Activated CD4-positive, alpha-beta T cell treated with anti-CD3 and anti-CD28 coated beads, Interleukin-2, amount 50 U/mL, for 4 hours (primary cell): Measurements from ENCODE around the gene SLC2A3.
"Not testable (repeated sequence)": the region's sequence is repeated elsewhere in the genome, so short reads cannot be mapped to it uniquely, and the experiment has no call there.

Source experiments
- DNase-seq, 2 experiments: peaks; one replicate each; pipeline ENCODE4 v3.0.0-alpha.2; 2020

SLC2A3 gene

DNA sequence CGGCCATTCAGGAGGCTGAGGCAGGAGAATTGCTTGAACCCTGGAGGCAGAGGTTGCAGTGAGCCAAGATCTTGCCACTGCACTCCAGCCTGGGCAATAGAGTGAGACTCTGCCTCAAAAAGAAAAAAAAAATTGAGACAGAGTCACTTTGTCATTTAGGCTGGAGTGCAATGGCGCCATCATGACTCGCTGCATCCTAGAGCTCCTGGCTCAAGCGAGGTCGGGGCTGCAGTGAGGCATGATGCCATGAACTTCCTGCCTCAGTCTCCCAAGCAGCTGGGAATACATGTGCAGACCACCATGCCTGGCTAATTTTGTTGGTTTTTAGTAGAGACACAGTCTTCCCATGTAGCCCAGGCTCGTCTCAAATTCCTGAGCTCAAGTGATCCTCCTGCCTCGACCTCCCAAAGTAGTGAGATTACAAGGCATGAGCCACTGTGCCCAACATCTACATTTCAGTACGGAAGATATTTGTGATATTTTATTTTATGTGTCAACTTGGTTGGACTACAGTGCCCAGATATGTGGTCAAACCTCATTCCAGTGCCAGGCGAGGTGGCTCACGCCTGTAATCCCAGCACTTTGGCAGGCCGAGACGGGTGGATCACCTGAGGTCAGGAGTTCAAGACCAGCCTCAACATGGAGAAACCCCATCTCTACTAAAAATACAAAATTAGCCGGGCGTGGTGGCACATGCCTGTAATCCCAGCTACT, 14.4 kb upstream of the SLC2A3 start:
- not testable (repeated sequence) for DNase-seq

DNA sequence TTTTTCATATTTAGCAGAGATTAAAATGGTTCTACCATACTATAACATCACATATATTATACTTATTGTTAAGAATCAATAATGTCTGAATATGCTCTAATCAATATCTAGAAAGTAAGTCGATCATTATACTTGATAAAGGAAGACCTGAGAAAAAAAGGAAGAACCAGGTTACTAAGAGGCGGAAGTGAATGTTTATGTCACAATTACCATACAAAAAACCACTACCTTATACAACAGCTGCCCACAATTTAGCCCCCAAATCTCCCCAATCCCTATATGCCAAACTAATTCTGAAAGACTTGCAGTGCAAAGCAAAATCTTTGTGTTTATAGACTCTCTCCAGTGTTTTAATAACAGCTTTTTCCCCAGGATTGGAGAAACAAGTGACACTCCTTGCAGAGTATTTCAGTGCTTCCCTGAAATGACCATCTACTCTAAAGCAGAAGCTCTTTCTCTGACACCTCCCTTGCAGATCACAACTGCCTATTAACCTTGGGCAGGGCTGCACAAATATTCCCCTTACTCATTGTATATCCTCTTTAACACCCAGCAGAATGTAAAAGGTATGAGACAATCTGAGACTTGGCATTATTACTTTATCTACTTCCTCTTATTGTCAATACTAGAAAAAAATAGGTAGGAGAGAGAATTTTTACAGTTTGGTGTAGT, 12.7 kb upstream of the SLC2A3 start:
- no peak for DNase-seq

DNA sequence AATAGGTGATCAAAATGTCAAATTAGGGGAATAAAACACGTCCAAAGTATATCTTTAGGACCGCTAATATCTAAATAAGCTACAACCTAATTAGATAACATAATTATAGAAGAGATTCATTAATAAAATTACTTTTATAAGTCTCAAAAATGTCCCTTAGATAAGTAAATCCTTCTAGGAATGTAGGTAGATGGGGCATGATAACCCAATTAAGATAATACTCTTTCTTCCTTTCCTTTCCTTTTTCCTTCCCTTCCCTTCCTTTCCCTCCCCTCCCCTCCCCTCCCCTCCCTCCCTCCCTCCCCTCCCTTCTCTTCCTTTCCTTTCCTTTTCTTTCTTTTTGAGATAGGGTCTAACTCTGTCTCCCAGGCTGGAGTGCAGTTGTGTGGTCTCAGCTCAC, 11.0 kb upstream of the SLC2A3 start:
- no peak for DNase-seq

DNA sequence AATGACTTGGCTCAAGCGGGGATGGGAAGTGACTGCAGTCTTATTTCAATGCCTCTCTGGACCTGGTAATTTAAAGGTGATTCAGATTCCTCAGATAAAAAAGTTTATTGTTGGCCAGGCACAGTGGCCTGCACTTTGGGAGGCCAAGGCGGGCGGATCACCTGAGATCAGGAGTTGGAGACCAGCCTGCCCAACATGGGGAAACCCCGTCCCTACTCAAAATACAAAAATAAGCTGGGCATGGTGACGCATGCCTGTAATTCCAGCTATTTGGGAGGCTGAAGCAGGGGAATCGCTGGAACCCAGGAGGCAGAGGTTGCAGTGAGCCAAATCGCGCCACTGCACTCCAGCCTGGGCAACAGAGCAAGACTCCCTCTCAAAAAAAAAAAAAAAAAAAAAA, 8.8 kb upstream of the SLC2A3 start:
- not testable (repeated sequence) for DNase-seq

DNA sequence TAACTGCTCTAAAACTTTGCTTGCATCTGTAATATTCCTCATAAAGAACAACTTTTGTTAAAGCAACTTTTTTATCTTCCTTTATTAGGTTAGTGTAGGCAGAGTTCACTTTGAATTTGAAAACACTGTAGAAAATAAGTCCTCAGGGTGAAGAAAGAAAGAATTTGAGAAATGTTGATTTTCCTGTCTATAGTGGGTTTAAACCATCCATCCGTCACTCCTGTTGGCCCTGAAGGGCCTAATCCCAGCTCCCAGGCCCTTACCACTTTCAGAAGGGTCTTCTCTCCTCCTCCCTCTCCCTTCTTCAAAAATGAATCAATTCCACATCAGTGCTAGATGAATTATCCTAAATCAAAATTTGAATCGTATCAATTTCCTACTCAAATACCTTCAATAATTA, 4.9 kb upstream of the SLC2A3 start:
- no peak for DNase-seq

DNA sequence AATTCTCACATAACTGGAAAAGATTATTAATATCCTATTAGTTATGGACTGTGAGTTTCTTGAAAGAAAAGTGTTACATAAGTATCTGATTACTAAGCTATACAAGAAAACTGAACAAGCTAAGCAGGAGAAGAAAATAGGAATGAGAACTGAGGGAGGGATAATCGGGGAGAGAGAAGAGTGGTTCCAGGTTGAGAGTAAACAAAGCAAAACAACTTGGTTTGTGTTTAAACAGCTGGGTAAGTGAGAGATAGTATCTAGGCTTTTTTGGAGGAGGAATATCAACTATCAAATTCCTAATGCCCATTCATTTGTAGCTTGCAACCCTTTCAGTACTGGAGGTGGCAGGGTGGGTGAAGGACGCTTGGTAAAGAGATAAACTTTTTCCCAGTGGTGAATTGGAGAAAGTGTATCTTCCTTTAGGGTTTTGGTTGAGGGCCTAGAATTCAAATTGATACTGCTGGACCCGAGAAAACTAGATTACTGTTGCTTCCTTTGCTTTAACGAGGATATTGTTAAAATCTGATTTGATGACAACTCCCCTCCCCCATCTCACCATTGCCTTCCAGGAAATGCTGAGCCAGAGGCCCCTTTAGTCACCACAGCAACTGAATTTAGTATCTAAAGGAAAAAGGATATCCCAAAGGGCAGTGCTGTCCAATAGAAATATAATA, 2.0 kb upstream of the SLC2A3 start:
- DNase-seq, result no peak

DNA sequence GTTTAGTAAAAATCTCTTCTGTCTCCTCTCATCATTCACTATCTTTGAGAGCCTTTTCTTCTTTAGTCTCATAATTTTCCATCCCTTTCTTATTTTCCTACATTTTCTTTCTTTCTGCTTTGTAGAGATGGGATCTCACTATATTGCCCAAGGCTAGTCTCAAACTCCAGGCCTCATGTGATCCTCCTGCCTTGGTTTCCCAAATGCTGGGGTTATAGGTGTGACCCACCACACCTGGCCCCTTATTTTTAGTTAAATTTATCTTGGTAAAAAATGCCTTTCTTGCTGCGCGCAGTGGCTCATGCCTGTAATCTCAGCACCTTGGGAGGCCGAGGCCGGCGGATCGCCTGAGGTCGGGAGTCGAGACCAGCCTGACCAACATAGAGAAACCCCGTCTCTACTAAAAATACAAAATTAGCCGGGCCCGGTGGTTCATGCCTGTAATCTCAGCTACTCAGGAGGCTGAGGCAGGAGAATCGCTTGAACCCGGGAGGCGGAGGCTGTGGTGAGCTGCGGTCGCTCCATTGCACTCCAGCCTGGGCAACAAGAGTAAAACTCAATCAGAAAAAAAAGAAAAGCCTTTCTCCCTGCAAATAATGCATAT, 996 bp downstream of the SLC2A3 start:
- DNase-seq, result no peak

DNA sequence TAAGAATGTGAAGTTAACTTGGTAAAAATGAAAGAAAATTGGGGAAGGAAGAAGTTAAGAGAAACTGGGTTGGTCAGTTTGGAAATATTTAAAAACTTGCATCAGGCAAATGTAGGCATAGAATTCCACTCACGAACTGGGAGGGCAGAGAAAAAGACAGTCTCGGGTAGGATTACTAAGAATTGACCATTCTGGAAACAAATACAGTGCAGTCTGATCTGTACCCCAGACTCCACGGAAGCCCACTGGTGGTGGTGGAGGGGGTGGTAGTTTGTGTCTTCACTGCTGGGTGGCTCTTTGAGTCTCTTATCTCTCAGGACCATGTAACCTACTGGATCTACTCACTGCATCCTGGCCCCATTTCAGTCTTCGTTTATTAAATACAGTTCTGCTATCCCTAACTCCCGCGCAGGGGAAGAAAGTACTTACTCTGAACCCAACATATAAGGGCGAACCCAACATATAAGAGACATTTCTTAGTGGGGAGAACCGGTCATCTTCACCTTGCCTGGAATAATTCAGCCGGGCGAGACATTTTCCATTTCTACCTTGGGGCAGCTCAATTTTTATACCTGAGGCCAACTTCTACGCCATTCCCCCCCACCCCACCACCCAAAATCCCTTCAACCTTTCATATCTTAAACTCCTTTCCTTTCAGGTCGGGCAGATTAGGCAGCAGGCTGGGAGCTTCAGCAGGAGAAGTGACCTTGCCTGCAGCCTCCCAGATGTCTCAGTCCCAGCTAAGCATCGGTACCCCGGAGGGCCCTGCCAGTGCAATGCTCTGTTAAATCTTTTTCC, 1.7 kb downstream of the SLC2A3 start:
- no peak for DNase-seq

DNA sequence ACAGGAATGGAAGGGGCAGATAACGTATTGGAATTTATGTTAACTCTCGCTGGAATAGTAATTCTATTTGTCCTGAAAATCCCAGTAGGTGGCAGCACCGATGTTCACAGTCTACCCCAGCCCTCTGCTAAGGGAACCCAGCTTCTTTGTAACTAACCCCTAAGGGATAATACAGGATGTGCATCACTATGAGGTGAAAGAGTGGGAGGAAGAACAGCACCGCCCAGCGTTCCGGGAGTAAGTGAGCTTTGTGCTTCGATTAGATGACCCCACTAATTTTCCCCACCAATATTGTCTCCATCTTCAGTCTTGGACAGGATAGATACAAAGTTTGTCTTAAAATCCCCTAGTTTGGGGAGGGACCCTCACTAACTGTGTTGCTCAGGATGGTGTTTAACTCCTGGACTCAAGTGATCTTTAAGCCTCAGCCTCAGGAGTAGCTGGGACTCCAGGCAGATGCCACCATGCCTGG, 2.7 kb downstream of the SLC2A3 start:
- DNase-seq, result peak; percentile 70

DNA sequence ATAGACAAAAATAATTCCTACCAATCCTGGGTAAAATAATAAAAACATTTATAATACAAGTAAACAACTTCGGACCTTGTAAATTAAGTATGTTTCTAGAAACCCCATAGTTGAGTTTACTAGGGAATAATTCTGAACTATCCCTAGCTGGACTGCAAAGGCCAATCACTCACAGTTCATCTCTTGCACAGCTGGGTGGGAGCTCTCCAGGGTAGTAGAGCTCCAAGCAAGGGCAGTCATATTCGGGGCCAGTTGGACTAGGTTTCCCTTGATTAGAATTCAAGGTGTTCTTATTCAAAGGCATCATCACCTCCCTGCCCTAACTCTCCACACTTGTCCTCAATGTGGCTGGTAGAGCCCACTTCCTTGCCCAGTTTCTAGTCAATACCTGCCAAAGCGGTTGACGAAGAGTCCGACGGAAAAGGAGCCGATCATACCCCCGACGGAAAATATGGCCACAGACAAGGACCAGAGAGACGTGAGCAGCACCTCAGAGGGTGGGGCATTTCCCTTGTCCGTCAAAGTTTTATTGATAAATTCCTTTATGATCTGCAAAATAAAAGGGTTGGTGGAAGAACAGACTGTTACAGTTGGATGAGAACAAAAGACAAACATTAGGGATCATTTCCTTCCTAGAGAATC, 3.3 kb downstream of the SLC2A3 start:
- not testable (repeated sequence) for DNase-seq

DNA sequence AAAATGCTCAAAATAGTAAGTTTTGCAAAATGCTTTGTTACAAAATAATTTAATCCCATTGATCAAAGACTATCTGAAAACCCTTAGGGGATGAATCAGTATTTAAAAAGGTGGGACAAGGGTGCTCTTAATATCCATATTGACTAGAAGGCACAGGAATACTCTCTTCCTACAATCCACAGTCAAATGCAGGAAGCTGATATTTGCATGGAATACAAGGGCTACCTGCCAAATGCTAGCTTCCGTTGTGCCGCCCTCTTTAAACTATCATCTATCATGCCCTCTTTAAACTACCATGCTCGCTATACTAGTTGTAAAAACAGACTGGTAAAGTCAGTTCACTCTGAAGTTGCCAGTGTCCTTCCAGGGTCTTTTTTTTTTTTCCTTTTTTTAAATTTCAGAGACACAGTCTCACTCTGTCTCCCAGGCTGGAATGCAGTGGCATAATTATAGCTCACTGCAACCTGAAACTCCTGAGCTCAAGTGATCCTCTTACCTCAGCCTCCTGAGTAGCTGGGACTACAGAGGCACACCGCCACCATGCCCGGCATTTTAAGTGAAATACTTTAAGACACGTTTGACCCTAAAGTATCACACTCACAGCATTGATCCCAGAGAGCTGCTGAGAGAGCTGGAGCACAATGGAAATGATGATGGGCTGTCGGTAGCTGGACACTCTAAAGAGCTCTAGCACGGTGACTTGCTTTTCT, 6.7 kb downstream of the SLC2A3 start:
- no peak for DNase-seq

DNA sequence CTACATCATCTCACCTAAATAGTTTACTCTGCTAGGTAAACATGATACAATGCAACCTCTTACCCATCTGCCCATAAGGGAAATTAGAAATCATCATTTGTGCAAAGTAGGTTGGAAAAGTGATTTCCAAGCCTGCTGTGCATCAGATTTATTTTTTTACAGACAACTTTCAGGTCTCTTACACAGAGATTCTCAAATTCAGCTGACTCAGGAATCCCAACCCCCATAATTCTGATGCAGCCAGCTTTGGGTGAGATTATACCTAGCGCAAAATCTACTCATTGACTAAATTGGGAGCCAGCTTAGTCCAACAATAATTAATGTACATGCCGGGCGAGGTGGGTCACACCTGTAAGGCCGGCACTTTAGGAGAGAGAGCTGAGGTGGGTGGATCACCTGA, 8.5 kb downstream of the SLC2A3 start:
- DNase-seq, result no peak

DNA sequence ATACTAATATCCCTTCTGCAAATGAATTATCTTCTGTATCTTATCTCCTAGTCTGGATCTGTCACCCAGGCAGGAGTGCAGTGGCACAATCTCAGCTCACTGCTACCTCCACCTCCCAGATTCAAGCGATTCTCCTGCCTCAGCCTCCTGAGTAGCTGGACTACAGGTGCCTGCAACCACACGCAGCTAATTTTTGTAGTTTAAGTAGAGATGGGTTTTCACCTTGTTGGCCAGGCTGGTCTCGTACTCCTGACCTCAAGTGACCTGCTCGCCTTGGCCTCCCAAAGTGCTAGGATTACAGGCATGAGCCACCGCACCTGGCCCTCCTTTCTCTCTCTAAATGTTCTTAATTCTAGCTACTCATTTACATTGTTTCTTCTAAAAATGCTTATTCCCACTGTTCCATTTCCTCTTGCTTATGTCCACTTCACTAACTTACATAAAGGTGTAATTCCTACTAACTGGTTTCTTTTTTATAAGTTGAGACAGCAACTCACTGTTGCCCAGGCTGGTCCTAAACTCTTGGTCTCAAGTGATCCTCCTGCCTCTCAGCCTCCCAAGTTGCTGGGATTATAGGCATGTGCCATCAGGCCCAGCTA, 9.8 kb downstream of the SLC2A3 start:
- DNase-seq, result not testable (repeated sequence)

DNA sequence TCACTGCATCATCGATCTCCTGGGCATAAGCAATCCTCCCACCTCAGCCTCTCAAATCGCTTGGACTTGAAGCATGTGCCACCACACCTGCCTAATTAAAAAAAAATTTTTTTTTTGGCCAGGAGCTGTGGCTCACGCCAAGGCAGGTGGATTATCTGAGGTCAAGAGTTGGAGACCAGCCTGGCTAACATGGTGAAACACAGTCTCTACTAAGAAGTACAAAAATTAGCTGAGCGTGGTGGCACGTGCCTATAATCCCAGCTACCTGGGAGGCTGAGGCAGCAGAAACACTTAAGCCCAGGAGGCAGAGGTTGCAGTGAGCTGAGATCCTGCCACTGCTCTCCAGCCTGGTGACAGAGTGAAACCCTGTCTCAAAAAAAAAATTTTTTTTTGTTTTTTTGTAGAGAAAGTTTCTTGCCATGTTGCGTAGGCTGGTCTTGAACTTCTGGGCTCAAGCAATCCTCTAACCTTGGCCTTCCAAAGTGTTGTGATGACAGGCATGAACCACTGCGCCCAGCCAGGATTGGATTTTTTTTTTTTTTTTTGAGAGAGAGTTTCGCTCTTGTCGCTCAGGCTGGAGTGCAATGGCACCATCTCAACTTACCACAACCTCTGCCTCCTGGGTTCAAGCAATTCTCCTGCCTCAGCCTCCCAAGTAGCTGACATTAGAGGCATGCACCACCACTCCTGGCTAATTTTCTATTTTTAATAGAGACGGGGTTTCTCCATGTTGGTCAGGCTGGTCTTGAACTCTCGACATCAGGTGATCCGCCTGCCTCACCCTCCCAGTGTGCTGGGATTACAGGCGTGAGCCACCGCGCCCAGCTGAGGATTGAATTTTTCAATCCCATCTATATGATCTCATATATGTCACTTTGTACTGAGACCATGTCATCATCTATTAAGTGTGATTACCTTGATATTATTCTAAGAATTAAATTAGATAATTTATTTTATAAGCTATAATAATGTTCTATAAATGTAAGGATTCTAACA, 12.4 kb downstream of the SLC2A3 start:
- no peak for DNase-seq

DNA sequence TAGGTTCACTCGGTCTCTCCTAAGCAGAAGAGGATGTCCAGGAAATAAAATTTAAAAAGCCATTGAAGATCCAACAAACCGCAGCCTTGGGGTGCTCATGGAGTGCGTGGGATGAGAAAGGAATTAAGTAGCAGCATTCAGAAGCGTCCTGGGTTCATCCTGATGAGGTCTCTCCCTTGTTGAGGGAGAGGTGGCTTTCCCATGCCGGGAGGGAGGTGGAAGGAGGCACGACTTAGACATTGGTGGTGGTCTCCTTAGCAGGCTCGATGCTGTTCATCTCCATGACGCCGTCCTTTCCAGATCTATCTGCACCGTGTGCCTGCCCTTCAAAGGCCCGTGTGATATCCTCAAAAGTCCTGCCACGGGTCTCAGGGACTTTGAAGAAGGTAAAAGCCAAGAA, 14.8 kb downstream of the SLC2A3 start:
- not testable (repeated sequence) for DNase-seq

DNA sequence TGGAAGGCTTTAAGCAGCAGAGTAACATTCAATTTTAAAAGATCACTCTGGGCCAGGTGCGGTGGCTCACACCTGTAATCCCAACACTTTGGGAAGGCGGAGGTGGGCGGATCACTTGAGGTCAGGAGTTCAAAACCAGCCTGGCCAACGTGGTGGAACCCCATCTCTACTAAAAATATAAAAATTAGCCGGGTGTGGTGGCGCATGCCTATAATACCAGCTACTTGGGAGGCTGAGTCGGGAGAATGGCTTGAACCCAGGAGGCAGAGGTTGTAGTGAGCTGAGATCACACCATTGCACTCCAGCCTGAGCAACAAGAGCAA, 17.8 kb downstream of the SLC2A3 start:
- not testable (repeated sequence) for DNase-seq

DNA sequence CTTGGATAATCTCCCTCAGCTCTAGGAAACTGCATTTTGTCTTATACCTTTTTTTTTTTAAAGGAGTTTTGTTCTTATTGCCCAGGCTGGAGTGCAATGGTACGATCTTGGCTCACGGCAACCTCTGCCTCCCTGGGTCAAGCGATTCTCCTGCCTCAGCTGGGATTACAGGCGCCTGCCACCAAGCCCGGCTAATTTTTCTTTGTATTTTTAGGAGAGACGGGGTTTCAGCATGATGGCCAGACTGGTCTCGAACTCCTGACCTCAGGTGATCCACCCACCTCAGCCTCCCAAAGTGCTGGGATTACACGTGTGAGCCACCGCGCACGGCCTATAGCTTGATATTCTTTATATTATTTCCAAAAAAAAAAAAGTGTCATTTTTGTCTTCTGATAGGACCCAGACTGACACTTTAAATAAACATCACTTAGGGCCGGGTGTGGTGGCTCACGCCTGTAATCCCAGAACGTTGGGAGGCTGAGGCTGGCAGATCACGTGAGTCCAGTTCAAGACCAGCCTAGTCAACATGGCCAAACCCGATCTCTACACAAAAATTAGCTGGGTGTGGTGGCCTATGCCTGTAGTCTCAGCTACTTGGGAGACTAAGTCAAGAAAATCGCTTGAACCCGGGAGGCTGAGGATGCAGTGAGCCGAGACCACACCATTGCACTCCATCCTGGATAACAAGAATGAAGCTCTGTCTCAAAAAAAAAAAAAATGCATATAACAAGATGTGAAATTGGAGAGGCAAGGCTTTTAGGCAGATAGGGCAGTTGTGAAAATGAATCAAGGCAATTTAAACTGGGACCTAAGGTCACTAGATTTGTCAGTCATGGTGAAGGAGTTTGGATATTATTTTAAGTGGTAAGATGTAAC, 18.4 kb downstream of the SLC2A3 start:
- DNase-seq, result no peak

DNA sequence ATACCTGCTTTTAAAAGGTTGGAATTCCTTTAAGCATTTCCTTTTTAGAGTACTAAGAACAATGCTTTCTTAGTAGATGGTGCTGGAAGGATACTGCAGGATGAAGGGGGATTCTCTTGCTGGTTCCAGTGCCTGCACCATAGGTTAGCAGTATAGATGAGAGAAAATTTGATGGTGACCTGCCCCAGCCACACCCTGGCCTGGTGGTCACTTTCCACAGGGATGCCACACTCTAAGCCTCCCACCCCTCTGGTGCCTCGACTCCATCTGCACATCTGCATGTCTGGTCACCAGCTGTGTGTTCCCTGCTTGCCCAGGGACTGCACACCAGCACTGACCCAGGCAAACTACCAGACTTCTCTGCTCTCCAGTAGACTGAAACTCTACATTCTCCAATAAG, 19.1 kb downstream of the SLC2A3 start:
- no peak for DNase-seq
